NCI-H2171 treated with DMSO at 0.1 percent for 48 hours (cell line): ENCODE results near the gene NTN3.
"Not testable (repeated sequence)": the region's sequence is repeated elsewhere in the genome, so short reads cannot be mapped to it uniquely, and the experiment has no call there.

Source experiments
- DNase-seq: peaks from one replicate; lab custom pipeline; 2025; lab: John Stamatoyannopoulos, UW

The NTN3 gene

GRCh38 chr16:2479996-2480395 lies 8.9 kb downstream of the NTN3 start:
- DNase-seq = not testable (repeated sequence)

GRCh38 chr16:2480948-2481347 lies 9.9 kb downstream of the NTN3 start:
- DNase-seq = no peak

DNA sequence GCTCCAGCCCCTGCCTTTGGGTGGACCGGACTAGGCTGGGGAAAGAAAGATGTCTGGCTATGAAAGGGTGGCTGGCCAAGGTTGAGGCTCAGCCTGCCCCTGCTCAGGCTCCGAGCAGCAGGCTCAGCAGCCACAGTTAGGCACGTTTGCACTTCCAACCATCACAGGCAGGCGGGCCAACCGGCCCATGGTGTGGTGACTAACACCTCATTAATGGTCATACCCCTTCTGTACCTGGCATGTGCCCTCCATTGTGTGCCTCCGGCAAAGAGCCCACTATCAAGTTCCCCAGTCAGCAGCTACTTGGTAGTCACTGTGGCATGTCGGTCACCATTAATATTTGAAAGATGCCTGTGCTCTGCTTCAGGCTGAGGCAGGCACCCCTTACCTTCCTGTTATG lies 10.6 kb downstream of the NTN3 start:
- DNase-seq = no peak

GRCh38 chr16:2482249-2482648 lies 11.2 kb downstream of the NTN3 start:
- DNase-seq = no peak

- peak; percentile 78 for DNase-seq
These were observed 11.8 kb downstream of the NTN3 start for GRCh38 chr16:2482708-2483534.

DNA sequence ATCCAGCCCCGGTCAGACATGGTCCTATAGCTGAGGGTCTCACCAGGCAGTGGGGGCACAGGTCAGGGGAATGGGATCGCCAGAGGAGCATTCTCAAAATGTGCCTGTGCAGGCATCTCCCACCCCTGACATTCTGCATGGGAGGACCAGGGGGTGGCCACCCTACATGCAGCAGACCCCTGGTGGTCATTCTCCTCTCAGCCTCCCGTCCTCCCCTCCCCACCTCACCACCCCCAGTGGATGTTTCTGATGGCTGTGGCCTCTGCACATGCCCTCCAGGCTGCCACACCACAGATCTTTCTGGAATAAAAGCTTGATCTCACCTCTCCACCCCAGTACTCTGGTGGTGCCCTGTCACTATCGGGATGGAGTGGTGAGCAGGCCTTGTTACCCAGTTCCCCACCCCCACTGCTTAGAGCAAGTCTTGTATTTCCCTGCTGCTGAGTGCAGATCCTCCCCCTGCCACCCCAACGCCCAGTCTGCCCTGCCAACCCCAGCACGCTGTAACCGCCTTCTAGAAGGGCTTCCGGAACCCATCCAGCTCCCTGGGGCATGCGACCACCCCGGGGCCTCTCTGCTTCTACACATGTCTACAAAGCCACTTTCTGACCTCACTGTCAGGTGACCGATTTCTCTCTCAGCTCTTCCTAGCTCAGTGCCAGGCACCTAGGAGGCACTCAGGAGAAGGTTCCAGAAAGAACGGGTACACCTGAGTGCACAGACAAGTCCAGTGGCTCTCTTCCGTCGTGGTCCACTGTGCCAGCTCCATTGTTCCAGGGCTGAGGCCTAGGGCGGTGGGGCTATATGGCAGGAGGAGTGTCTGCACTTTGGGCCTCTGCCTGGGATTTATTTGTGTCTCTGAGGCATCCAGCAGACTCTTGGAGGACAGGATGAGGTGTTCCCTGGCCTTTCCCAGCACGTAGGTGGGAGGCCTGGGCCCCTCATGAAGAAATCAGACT lies 13.1 kb downstream of the NTN3 start:
- DNase-seq = no peak

DNA sequence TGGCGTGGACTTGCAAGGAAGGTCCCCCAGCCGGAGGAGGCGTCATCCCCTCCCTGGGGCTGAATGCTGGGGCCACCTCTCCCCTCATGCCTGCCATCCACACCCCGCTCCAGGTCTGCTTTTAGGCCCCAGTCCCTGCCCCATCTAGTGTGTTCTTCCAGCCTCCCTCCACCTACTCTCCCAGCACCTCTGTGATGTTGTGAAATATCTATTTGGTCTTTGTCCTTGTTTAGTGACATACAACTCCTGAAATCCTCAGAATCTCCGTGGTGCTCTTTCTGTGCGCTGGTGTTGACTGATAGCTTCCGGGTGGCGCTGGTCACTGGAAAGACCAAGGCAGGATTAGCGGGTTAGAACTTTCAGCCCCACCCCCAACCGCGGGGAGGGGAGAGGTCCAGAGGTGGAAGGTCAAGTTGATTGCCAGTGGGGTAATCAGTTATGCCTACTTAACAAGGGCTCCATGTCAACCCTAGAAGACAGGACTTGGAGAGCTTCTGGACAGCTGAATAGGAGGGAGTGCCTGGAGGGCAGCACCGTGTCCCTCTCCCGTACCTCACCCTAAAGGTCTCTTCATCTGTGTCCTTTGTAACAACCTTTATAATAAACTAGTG lies 13.9 kb downstream of the NTN3 start:
- no peak for DNase-seq

- no peak for DNase-seq
These were observed 14.9 kb downstream of the NTN3 start for GRCh38 chr16:2485811-2486507.

DNA sequence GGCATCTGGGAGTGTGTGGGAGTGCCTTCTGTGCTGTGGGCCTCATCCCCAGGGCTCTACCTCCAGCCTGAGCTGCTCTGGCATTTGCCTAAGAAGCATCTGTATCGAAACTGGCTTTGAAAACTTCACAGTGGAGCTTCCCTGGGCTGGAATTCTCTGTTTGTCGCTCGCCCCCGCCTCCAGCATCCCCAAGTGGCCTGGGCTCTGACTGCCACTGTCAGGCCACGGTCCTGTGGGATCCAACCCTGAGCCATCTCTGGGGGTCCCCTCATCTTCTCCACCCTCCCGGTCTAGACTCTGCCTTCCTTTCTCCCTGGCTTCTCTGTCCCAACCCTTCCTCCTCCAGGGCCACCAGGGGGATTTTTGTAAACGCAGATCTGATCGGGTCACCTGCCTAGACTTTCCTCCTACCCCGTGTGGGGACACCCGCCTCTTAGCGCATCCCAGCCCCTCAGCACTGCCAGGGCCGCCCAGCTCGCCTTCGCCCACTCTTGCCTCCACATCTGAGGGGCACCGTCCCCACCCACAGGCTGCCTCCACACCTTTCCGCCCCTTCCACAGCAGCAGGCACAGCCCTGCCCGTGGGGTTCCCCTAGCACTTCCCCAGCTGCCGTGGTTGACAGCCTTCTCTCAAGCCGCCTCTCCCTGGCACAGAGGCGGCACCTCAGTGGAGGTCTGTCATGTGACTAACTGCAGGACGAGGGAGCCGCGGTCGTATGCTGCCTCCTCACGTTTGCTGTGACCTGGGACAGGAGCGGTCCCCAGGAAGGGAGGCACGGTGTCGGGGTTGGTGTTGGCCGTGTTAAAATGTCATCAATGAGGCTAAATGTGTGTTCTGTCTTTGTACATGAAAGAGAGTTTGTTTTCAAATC lies 15.8 kb downstream of the NTN3 start:
- DNase-seq = peak; percentile 44

DNA sequence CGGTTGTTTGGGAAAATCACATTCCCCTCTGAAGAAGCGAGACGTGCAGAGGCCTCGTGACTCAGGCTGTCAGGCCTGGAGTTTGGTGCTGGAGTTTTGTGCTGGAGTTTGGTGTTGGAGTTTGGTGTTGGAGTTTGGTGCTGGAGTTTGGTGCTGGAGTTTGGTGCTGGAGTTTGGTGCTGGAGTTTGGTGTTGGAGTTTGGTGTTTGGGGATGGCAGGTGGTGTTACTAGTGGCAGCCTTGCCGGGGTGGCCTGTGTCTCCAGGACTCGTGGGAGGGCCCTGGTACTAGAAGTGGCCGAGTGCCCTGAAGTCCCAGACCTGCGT lies 16.4 kb downstream of the NTN3 start:
- DNase-seq = no peak

GRCh38 chr16:2487903-2488531 lies 16.9 kb downstream of the NTN3 start:
- DNase-seq = no peak

- no peak for DNase-seq
These were observed 18.5 kb downstream of the NTN3 start for GRCh38 chr16:2489581-2489980.

- DNase-seq = peak; percentile 58
These were observed 19.4 kb downstream of the NTN3 start for GRCh38 chr16:2490190-2491105.

DNA sequence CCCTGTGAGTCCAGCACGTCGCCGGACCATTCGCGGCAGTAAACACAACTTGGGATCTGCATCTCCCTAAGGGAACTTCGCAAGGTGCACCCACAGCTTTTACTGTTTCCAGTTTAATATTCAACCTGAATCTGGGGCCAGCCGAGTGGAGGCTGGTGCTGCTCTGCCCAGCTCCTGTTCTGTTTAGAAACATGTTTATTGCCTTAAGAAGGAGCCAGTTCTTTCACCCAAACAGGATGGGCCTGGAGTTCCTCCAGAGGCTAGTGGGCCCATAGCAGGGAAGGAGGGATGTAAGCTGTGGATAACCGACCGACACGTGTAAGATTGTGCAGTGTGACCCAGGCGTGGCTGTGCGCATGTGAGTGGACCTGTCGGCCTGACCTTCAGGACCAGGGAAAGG lies 21.2 kb downstream of the NTN3 start:
- DNase-seq = no peak

DNA sequence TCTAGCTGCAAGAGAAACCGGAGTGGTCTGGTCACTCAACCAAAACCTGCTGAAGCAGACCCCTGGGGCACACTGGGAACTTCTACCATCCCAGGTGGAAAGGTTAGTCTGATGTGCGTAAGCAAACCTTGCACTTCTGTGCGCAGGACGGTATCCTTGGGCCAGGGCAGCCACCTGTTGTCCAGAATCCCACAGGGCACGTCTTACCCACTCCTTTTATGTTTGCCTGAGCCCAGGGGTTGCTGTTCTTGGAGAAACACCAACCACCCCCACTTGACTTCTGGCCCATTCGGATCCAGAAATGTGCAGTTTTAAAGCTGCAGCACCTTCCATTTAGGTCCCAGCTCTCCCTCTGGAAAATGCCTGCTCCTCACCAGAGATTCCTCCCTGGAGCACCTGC lies 22.5 kb downstream of the NTN3 start:
- no peak for DNase-seq

- no peak for DNase-seq
These were observed 23.5 kb downstream of the NTN3 start for GRCh38 chr16:2494616-2495015.

DNA sequence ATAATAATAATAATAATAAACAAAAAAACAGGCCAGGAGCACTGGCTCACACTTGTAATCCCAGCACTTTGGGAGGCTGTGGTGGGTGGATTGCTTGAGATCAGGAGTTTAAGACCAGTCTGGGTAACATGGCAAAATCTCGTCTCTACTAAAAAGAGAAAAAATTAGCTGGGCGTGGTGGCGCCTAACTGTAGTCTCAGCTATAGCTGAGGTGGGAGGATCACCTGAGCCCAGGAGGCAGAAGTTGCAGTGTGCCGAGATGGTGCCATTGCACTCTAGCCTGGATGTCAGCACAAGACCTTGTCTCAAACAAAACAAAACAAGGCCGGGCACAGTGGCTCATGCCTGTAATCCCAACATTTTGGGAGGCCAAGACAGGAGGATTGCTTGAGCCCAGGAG lies 23.9 kb downstream of the NTN3 start:
- no peak for DNase-seq

GRCh38 chr16:2496223-2497115 lies 25.4 kb downstream of the NTN3 start:
- no peak for DNase-seq
